SK-MEL-5 (cell line): ENCODE data around the gene SYVN1. TPM values are rescaled to one million over a fixed set of nuclear protein-coding genes. Genes with fewer than 3 reads are reported as not detected.
A peak's percentile ranks its signal among the peaks of the same experiment; 100 is the strongest.

Experiments
- DNase-seq: peaks from one replicate; pipeline ENCODE4 v3.0.0-alpha.2; 2016; ENCODE audit warnings: low read depth, low spot score
- in situ Hi-C: cut with HindIII; loops from 2 replicates; pipeline ENCODE4 v1.10.0; 2016; ENCODE audit warnings: low sequenced_read_pairs, high pct_unique_total_duplicates, low pct_unique_long_range_greater_than_20kb
- small RNA-seq, 2 experiments: library from RNA; depleted of rRNA; stranded (forward); fragments of <200 nt; gene quantifications; one replicate each; pipeline ENCODE3, GENCODE V24; 2014
- total RNA-seq: library from RNA; depleted of rRNA; stranded (reverse); fragments of >200 nt; shearing (Covaris generic); gene quantifications from 2 replicates; pipeline ENCODE4 v1.2.3, GENCODE V29; 2014; rRNA removed

The SYVN1 gene
- total RNA-seq, 1 experiment from 2014 or later = 8.9 TPM

DNA sequence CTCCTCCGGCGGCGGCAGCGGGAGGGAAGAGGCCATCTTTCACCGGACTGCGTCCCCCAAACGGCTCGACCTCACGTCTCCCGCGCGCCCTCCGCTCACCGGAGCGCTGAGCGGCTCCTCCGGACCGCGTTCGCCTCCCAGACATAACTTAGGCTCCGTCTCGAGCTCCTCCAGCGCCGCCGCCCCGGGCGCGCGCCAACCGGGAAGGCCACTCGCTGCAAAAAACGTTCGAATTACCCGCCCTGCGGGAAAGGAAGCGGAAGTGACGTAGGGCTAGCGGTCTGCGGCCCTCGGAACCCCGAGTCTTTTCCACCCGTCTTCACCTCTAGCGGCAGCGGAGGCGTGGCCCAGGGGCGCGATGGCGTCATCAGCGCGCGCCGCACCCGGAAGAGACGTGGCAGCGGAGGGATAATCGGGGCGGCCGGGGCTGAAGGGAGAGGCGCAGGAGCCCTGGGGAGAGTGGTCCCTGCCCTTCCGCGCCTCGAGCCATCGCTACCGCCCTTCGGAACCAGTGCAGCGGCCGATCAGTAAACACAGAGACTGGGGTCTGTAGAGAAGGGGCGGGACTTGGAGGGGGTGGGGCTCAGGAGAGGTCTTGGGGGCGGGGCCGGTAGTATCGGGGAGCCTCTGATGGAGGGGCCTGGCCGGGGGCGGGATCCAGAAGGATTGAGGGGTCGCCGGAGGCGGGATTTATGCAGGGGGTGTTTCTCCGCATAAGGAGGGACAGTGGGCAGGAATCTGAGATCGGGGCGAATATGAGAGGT lies 50.3 kb downstream of the SYVN1 start, which contains the start of the genes CDCA5 and ZFPL1:
CDCA5 (minus strand) TSS at position 207 of the 764 bp plus-strand sequence; CDS start at position 145, 62 bp downstream.
ZFPL1 (plus strand) TSS at position 389 of the 764 bp plus-strand sequence. CDS start 477 bp downstream, outside the sequence.
- in situ Hi-C loops = no loop called here
- peak; percentile 91 for DNase-seq

DNA sequence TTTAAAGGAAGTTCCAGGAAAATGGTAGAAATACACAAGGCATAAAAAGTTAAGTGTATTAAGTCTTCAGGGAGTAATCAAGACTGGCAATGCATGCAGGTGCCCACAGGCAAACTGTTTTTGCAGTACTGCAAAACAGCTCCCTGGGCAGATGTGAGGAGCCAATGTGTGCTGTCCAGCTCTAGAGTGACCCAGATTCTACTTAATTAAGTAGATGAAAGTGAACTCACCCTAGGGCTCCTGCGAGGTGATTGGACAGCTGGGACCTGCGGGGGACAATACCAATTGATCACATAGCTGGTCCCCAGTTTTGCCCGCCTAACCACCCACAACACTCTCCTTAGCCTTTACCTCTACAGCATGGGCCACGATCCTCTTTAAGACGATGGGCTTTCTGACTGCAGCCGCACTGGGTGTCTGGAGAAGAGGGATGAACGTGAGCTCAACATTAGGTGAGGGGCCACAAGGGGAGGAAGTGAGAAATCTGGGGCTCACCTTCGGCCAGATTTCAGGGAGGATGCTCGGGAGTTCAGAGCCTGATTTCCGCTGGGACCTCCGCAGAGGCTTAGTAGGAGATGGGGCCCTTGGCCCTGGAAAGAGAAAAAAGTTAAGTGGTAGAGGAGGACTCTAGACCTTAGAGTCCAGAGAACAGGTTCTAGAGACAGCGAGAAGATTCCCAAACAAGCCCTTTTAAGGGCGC lies 51.0 kb downstream of the SYVN1 start:
- no peak for DNase-seq
- in situ Hi-C loops = no loop called here

GRCh38 chr11:65078786-65079342 lies 55.5 kb downstream of the SYVN1 start:
- DNase-seq = no peak
- in situ Hi-C loops = no loop called here

DNA sequence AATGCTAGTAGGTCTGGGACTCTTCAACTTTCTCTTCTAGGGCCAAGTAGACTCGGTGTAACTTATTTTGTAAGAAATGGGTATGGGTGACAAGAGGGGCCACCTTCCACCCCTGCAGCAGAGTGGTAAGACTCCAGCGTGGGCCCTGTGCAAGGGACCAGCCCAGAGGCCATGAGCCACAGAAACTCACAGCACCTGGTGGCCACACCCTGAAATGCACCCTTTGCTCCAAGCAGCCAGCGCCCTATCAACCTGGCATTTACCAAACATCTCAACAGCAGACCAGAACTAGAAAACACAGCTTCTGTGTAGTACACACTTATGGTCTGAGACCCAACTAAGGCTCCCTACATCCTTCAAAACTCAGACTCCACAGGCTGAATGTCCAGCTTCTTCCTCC lies 56.2 kb downstream of the SYVN1 start:
- DNase-seq = peak; percentile 56
- in situ Hi-C loops = no loop called here

- in situ Hi-C loops = no loop called here
- no peak for DNase-seq
These were observed 56.9 kb downstream of the SYVN1 start for GRCh38 chr11:65077451-65077850.

Small RNA genes lying within 50 kb of the gene (small RNA-seq; reads per million reads assigned to genes)
- gene HIGD1AP10 (0 reads per million in 2 experiments), gene PDCL2P2 (0 reads per million in 2 experiments), gene RNU2-23P (0.10 to 5.6 reads per million in 2 experiments)

Other genes starting within 250 kb of the SYVN1 start
- gene ATG2A, start 217.3 kb downstream of the SYVN1 start, total RNA-seq = 5.2 and 8.1 TPM in 2 replicates
- gene PPP2R5B, start 209.8 kb downstream of the SYVN1 start, total RNA-seq = 8.4 and 13.3 TPM in 2 replicates
- not detected in 2 replicates for gene GPHA2, start 198.6 kb downstream of the SYVN1 start, total RNA-seq
- gene MAJIN, start 162.4 kb downstream of the SYVN1 start, total RNA-seq = not detected in 2 replicates
- gene BATF2, start 137.5 kb downstream of the SYVN1 start, total RNA-seq = 0.43 and 0.45 TPM in 2 replicates
- 88.5 and 88.6 TPM in 2 replicates for gene ARL2, start 120.4 kb downstream of the SYVN1 start, total RNA-seq
- 6.2 and 7.4 TPM in 2 replicates for gene SNX15, start 107.1 kb downstream of the SYVN1 start, total RNA-seq
- 4.7 and 4.8 TPM in 2 replicates for gene SAC3D1, start 93.3 kb downstream of the SYVN1 start, total RNA-seq
- not detected in 2 replicates for gene NAALADL1, start 76.0 kb downstream of the SYVN1 start, total RNA-seq
- gene CDCA5, start 50.5 kb downstream of the SYVN1 start, total RNA-seq = 18.8 and 21.7 TPM in 2 replicates
- gene ZFPL1, start 50.3 kb downstream of the SYVN1 start, total RNA-seq = 22.2 and 23.8 TPM in 2 replicates
- gene VPS51, start 38.3 kb downstream of the SYVN1 start, total RNA-seq = 86.9 and 92.9 TPM in 2 replicates
- 3.4 and 5.3 TPM in 2 replicates for gene TM7SF2, start 22.6 kb downstream of the SYVN1 start, total RNA-seq
- gene ZNHIT2, start 16.8 kb downstream of the SYVN1 start, total RNA-seq = 7.5 and 8.1 TPM in 2 replicates
- 196 and 229 TPM in 2 replicates for gene FAU, start 12.4 kb downstream of the SYVN1 start, total RNA-seq
- gene MRPL49, start 12.2 kb downstream of the SYVN1 start, total RNA-seq = 52.2 and 53.9 TPM in 2 replicates
- not detected in 2 replicates for gene SPDYC, start 35.7 kb upstream of the SYVN1 start, total RNA-seq
- 40.5 and 54.5 TPM in 2 replicates for gene CAPN1, start 47.4 kb upstream of the SYVN1 start, total RNA-seq
- 5.1 and 19.5 TPM in 2 replicates for gene POLA2, start 127.4 kb upstream of the SYVN1 start, total RNA-seq
- gene CDC42EP2, start 180.3 kb upstream of the SYVN1 start, total RNA-seq = 0.42 and 1.2 TPM in 2 replicates
- gene DPF2, start 199.3 kb upstream of the SYVN1 start, total RNA-seq = 21.6 and 22.9 TPM in 2 replicates
- gene TIGD3, start 220.2 kb upstream of the SYVN1 start, total RNA-seq = 0.88 and 1.0 TPM in 2 replicates
- gene SLC25A45, start 248.1 kb upstream of the SYVN1 start, total RNA-seq = 3.4 and 4.6 TPM in 2 replicates